NCI-H1092 (cell line): Measurements from ENCODE around the gene FLNB.

Experiments used
- DNase-seq: peaks from one replicate; lab custom pipeline; 2025; lab: John Stamatoyannopoulos, UW

FLNB gene

GRCh38 chr3:58164199-58164879 is 156.1 kb downstream of the FLNB start:
- DNase-seq = peak; percentile 80

GRCh38 chr3:58164906-58165821 is 156.9 kb downstream of the FLNB start:
- DNase-seq = peak; percentile 49

- DNase-seq = no peak
These were observed 159.5 kb downstream of the FLNB start for GRCh38 chr3:58167431-58168351.

GRCh38 chr3:58168498-58168897 is 160.3 kb downstream of the FLNB start:
- DNase-seq = no peak

- DNase-seq = no peak
These were observed 161.1 kb downstream of the FLNB start for GRCh38 chr3:58169371-58169770.

GRCh38 chr3:58170376-58170775 is 162.2 kb downstream of the FLNB start:
- DNase-seq = no peak

- no peak for DNase-seq
These were observed 162.9 kb downstream of the FLNB start for GRCh38 chr3:58171126-58171525.

GRCh38 chr3:58173029-58173668 is 164.9 kb downstream of the FLNB start:
- DNase-seq = no peak

GRCh38 chr3:58173669-58174398 is 165.6 kb downstream of the FLNB start:
- DNase-seq = peak; percentile 38

- no peak for DNase-seq
These were observed 166.9 kb downstream of the FLNB start for GRCh38 chr3:58175187-58175436.

GRCh38 chr3:58175437-58176184 is 167.4 kb downstream of the FLNB start:
- no peak for DNase-seq

GRCh38 chr3:58176185-58176530 is 167.9 kb downstream of the FLNB start:
- DNase-seq = no peak

GRCh38 chr3:58176827-58177489 is 168.7 kb downstream of the FLNB start:
- no peak for DNase-seq

GRCh38 chr3:58177747-58178527 is 169.7 kb downstream of the FLNB start:
- DNase-seq = peak; percentile 45

- DNase-seq = no peak
These were observed 170.5 kb downstream of the FLNB start for GRCh38 chr3:58178528-58179234.

- DNase-seq = no peak
These were observed 171.2 kb downstream of the FLNB start for GRCh38 chr3:58179235-58180098.

- DNase-seq = no peak
These were observed 172.1 kb downstream of the FLNB start for GRCh38 chr3:58180099-58180880.
